ENCODE data around the gene C10orf90.

The C10orf90 gene

DNA sequence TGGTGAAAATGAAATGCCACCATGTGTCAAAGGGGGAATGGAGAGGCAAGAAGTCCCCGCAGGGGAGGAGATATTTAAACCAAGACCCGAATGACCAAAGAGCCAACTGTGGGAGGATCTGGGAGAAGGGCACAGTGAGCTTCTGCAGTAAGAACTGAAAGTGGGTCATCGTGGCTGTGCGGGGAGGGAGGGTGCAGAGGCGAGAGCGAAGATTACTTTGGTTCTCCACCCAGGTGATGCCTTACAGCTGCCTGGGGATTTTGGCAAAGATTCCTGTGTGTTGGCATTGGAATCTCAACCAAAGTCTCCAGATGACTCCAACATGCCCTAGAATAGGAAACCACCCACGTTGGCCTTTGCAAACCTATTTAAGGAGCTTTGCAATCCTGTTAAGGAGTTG, 238.0 kb downstream of the C10orf90 start:
- no peak overlapping the region for H3K27ac Mint-ChIP-seq
- H3K4me3 Mint-ChIP-seq, result no peak overlapping the region
- H3K27me3 Mint-ChIP-seq, result no peaks in the 10 kb centered on the region
- DNase-seq, result no peak
- H3K36me3 Mint-ChIP-seq, result no peaks in the 10 kb centered on the region
- peaks cover 2% of the 10 kb centered on the region for H3K9me3 Mint-ChIP-seq
- H3K4me1 Mint-ChIP-seq, result no peaks in the 10 kb centered on the region
- CTCF ChIA-PET, result no interaction called here

DNA sequence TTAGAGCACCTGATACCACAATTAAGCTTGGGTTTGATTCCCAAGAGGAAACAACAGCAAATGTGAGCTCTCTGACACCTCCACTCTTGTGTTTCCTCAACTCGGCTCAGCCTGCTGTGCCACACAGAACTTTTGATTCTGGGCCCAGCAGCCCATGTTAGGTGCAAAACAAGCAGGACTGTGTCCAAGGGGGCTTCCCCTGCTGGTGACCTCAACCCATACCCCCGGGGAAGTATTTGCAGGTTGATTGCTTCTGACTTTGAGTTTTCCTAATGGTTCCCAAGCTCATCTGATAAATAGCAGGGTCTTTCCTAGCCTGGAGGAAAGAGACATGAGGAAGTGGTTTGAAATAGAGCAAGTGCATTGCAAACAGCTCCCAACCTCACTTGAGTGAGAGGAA, 238.7 kb downstream of the C10orf90 start:
- CTCF ChIA-PET, result no interaction called here
- no peaks in the 10 kb centered on the region for H3K27me3 Mint-ChIP-seq
- no peak for DNase-seq
- no peaks in the 10 kb centered on the region for H3K4me1 Mint-ChIP-seq
- H3K27ac Mint-ChIP-seq, result no peak overlapping the region
- H3K4me3 Mint-ChIP-seq, result no peak overlapping the region
- peaks cover 2% of the 10 kb centered on the region for H3K9me3 Mint-ChIP-seq
- H3K36me3 Mint-ChIP-seq, result no peaks in the 10 kb centered on the region

DNA sequence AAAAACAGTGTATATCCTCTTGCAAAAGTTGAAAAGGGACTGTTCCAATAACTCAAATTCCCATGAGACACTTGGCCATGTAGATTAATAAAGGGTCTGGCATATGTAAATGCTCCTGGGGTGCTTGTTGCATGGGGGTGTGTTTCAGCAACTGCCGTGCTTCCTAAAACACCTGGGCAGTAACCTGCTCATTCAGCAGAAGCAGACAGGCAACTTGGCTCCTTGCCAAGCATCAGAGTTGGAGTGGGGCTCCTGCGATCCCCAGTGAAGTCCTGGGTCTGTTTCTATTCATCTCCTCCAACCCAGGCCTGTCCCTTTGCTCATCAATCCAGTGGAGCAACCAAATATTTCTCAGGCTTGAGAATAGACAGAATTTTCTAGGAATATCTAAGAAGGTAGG, 240.0 kb downstream of the C10orf90 start:
- DNase-seq, result no peak
- Mint-ChIP-seq H3K27ac (no peak overlapping the region), H3K4me3 (no peak overlapping the region), H3K27me3 (no peaks in the 10 kb centered on the region), H3K4me1 (no peaks in the 10 kb centered on the region), H3K36me3 (no peaks in the 10 kb centered on the region), H3K9me3 (peaks cover 3% of the 10 kb centered on the region)
- CTCF ChIA-PET, result no interaction called here

DNA sequence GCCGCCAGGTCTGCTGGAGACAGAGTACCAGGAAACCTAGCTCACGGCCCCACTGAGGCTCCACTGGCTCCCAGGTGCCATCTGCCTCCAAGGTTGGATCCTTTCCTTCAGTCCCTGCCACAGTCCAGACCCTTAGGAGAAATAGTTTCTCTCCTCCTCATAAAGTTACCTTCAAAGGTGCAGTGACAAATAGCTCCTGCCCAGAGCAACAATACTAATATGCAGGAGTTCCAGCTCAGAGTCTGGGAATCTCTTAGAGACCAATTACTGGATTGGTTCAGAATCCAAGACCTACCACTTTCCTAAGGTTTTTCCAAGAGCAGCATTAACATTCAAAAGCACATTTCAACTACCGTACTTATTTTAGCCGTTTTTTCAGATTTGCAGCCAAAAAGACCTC, 241.2 kb downstream of the C10orf90 start:
- CTCF ChIA-PET, result no interaction called here
- Mint-ChIP-seq H3K4me3 (no peak overlapping the region), H3K4me1 (no peaks in the 10 kb centered on the region), H3K27me3 (no peaks in the 10 kb centered on the region), H3K36me3 (no peaks in the 10 kb centered on the region), H3K9me3 (peaks cover 8% of the 10 kb centered on the region), H3K27ac (no peak overlapping the region)
- DNase-seq, result no peak

DNA sequence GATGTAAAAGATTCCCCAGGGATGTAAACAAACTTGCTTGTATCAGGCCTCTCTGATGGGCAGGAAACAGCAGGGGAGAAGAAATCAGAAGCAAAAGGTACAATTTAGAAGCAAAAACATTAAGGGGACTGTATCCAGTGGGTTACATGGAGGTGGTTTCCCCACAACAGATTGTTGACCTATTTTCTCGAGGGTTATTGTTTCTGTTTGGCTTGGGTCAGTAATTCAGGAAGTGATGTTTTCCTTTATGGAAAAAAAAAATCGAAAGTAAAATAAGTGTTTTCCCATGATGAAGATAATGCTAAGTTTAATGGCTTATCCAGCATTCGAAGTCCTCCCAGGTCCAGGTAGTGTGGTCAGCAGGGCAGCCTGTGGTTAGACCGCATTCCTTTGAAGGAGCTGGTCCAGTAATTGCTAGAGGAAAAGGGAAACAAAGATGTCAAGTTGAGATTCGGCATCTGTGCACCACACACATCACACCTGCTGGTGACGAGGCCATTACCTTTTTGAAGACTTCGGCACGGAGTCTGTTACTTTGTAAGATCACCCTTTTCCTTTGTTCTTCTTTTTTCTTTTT, 244.9 kb downstream of the C10orf90 start:
- no peak for DNase-seq
- Mint-ChIP-seq H3K4me1 (no peaks in the 10 kb centered on the region), H3K27me3 (no peaks in the 10 kb centered on the region), H3K36me3 (no peaks in the 10 kb centered on the region), H3K27ac (no peak overlapping the region), H3K9me3 (peaks cover 14% of the 10 kb centered on the region), H3K4me3 (no peak overlapping the region)
- CTCF ChIA-PET, result no interaction called here

DNA sequence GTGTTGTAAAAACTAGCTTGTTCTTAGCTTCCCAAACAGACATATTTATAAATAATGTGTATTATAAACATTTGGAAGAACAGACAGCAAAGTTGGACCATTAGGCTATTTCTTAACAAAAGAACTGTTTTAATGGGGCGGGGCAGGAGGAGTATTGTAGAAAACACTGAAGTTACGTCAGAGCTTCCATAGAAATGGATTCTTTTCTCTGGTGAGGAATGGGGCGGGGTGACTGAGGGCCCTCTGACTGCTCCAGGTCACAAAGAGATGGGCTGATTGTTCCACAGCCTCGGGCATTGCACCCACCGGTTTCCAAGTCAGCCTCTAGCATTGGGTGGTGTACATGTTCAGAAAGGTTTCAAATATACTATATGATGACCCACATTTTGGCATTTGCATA, 245.5 kb downstream of the C10orf90 start:
- H3K36me3 Mint-ChIP-seq, result no peaks in the 10 kb centered on the region
- no peaks in the 10 kb centered on the region for H3K4me1 Mint-ChIP-seq
- no peak overlapping the region for H3K27ac Mint-ChIP-seq
- no peaks in the 10 kb centered on the region for H3K27me3 Mint-ChIP-seq
- no peak overlapping the region for H3K4me3 Mint-ChIP-seq
- H3K9me3 Mint-ChIP-seq, result peaks cover 14% of the 10 kb centered on the region
- DNase-seq, result no peak
- CTCF ChIA-PET, result no interaction called here

DNA sequence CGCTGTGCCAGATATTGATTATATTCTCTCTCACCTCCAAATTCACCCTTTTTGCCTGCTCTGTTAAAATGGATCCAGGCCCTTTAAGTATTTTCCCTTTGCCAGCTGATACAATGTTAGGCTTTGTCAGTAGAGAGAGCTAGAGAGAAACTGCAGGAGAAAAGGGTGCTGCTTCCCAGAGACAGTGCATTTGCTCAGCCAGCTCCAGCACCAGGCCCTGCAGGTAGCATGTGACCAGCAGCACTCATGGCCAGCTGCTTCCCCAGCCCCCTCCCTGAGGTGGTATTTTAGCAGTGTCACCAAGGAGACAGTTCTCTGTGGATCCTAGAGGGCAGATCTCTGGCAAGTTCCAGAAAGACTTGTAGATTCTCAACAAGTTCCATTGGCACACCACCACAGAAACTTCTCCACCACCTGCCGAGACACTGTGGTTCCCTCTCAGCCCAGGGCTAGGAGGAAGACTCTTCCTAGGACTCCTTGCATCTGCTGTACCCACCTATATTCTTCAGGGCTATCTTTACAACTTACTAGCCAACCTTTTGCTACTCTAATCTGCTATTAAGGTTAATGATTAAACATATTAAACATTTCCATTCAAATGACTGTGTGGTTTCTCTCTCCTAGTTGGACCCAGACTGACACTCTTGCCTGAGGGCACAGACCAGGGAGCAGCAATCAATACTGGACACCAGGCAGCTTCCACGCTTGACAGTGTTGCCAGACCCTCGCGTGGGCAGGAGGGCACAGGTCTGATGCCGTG, 246.6 kb downstream of the C10orf90 start:
- CTCF ChIA-PET, result no interaction called here
- Mint-ChIP-seq H3K4me1 (no peaks in the 10 kb centered on the region), H3K27ac (no peak overlapping the region), H3K9me3 (peaks cover 16% of the 10 kb centered on the region), H3K4me3 (no peak overlapping the region), H3K36me3 (no peaks in the 10 kb centered on the region), H3K27me3 (no peaks in the 10 kb centered on the region)
- DNase-seq, result no peak

DNA sequence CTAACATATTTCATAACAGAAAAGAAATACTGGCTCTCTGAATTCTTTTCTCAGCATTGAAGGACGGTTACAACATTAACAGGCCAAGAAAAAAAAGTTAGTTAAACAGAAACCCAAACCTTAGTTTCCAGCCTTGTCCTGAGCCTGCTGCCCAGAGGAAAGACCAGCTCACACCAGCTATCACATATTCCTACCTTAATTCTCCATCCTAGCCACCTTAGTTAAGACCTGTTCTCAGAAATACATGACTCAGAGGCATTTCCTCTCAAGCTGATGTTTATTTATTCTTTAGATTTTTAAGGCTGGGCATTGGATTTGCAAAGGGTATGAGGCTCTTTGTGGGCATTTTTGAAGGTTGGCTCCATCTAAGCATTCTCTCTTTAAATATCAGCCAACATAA, 247.9 kb downstream of the C10orf90 start:
- H3K36me3 Mint-ChIP-seq, result no peaks in the 10 kb centered on the region

DNA sequence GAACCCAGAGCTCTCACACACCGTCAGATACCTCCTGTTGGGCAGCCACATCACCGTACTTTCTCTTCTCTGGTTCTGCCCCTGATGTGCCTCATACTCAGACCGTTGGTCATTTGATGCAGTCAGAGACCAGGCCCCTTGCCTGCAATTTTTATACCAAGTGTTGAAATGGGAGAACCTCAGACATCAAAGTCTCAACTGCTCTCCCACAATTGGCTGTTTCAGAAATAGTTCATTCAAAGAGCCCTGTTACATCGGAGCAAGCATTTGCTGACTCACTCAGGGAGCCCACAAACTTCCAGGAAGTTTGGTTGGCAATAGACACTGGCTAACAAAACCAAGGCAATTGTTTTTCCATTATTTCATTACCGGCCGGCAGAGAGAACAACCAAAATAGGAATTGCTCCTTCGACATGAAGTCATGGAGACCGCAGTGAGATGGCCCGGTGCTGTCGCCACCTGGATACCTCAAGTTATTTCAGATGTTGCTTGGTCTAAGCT, 248.7 kb downstream of the C10orf90 start:
- H3K27ac Mint-ChIP-seq, result no peak overlapping the region
- no peak for DNase-seq
- CTCF ChIA-PET, result no interaction called here
- H3K9me3 Mint-ChIP-seq, result peaks cover 16% of the 10 kb centered on the region
- no peak overlapping the region for H3K4me3 Mint-ChIP-seq
- H3K36me3 Mint-ChIP-seq, result no peaks in the 10 kb centered on the region
- no peaks in the 10 kb centered on the region for H3K4me1 Mint-ChIP-seq
- no peaks in the 10 kb centered on the region for H3K27me3 Mint-ChIP-seq

More for the DNA sequence above, 247.9 kb downstream of the C10orf90 start:
- DNase-seq, result no peak
- CTCF ChIA-PET, result no interaction called here
- Mint-ChIP-seq H3K4me1 (no peaks in the 10 kb centered on the region), H3K9me3 (peaks cover 16% of the 10 kb centered on the region), H3K27ac (no peak overlapping the region), H3K27me3 (no peaks in the 10 kb centered on the region), H3K4me3 (no peak overlapping the region)

DNA sequence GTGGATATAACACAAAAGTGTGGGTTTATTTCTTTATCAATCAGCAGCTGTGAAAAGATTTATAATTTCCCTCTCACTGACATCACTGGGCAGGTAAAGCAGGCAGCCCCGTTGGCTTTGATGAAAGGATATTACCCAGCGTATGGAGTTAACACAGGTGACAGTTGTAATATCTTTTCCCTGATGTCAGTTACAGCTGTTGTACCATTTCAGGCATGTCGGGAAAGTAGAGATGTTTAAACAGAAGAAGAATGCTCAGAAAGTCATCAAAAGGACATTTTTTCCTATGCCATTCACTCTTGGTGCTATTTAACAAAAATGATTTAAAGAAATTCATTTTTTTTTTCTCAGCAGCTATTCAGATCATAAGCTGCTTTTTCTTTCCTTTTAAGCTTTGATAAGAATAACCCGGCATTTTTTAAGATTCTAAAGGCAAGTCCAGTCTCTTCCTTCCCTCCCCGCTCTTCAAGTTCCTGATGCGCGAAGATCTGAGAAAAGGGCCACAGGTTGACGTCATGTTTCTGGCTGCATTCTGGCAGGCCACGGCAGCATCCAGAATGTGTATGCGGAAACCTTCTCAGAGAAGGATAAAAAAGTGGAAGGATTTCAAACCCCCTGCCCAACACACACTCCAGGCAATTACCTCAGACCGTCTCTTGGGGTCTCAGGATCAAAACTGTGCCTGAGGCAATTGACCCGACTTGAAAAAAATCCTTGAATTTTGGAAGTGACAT, 249.8 kb downstream of the C10orf90 start:
- no peaks in the 10 kb centered on the region for H3K36me3 Mint-ChIP-seq
- peaks cover 20% of the 10 kb centered on the region for H3K9me3 Mint-ChIP-seq
- CTCF ChIA-PET, result no interaction called here
- no peak for DNase-seq
- no peaks in the 10 kb centered on the region for H3K4me1 Mint-ChIP-seq
- no peak overlapping the region for H3K27ac Mint-ChIP-seq
- H3K4me3 Mint-ChIP-seq, result no peak overlapping the region
- H3K27me3 Mint-ChIP-seq, result no peaks in the 10 kb centered on the region

DNA sequence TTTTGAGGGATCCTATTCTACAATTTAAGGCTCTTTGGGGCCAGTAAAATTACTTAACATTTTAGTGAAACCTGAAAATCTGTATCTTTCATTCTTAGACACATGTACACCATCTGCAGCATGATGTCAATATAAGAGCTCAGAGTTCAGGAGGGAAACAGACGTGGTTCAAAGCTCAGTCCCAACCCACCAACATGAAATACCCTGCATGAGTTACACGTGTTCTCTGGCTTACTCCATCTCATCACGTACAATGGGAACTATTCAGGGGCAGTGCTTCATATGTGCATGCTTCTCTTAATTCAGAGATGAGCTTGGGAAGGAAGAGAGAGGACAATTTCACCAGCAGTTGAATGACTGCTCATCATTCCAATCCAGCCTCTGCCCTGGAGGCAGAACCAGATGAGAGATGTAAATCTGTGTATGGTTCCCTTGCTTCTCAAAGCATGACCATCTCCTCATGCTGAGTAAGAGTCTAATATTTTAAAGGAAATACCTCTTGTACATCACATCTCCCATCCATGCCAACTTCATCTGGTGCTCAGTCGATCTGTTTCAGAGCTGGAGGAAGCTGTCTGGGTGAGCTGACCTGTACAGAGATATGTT, 253.2 kb downstream of the C10orf90 start:
- Mint-ChIP-seq H3K4me1 (no peaks in the 10 kb centered on the region), H3K36me3 (no peaks in the 10 kb centered on the region)

DNA sequence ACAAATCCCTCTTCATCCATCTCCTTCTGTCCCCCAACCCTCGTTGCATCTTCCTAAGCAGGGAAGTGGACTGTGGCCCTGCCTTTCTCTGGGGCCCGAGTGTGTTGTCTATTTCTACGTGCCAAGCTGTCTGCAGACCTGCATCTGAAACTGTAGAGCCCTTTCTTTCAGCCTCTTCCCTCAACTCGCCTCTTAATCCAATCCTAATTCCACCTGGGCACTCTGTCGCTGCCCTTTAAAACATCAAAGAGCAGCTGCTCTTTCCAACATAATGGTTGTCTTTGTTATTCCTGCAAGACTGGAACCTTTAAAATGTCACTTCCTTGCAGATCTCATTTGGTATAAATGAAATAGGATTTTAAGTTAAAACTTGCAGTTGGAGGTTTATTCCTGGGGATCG, 260.7 kb downstream of the C10orf90 start:
- Mint-ChIP-seq H3K9me3 (peaks cover 3% of the 10 kb centered on the region), H3K36me3 (no peaks in the 10 kb centered on the region), H3K27me3 (peaks cover 4% of the 10 kb centered on the region), H3K4me3 (no peak overlapping the region), H3K4me1 (no peaks in the 10 kb centered on the region), H3K27ac (no peak overlapping the region)
- no peak for DNase-seq
- CTCF ChIA-PET, result no interaction called here

More for the DNA sequence above, 253.2 kb downstream of the C10orf90 start:
- CTCF ChIA-PET, result no interaction called here
- DNase-seq, result no peak
- H3K4me3 Mint-ChIP-seq, result no peak overlapping the region
- no peak overlapping the region for H3K27ac Mint-ChIP-seq
- H3K9me3 Mint-ChIP-seq, result peaks cover 8% of the 10 kb centered on the region
- no peaks in the 10 kb centered on the region for H3K27me3 Mint-ChIP-seq

DNA sequence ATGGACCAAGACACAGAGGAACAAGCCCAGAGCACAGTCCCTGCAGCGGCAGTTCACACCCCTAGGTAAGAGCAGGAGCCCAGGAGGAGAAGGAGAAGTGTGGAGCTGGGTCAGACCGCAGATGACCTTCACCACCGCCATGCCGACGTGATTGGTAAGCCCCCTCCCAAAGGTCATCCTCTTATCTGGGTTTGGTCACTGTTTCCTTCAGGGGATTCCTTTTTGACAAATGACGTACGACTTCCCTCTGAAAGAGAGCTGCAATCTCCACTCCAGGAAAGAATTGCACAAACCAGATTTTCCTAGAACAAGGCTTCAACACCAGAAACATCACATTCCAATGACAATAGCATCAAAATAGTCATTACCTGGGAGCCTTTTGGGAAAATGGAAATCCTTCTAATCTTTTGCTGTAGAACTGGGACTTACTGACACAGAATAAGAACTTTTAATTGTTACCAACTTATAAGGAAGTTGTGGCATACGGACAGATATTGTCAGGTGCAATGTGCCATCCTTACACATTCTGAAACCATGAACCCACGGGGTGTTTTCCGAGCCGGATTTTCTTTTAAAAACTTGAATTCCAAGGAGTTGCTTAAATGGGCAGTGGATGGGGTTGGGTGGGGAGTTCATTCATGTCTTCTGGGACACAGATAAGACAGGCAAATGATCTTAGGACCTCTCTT, 261.4 kb downstream of the C10orf90 start:
- Mint-ChIP-seq H3K9me3 (peaks cover 3% of the 10 kb centered on the region), H3K4me1 (no peaks in the 10 kb centered on the region), H3K27ac (no peak overlapping the region), H3K4me3 (no peak overlapping the region), H3K36me3 (no peaks in the 10 kb centered on the region), H3K27me3 (peaks cover 4% of the 10 kb centered on the region)
- no peak for DNase-seq
- CTCF ChIA-PET, result interaction anchor here (1.2 kb wide), 1 partner anchor 15 kb away, joined by 3 read pairs; no protein-coding TSS in a partner anchor

DNA sequence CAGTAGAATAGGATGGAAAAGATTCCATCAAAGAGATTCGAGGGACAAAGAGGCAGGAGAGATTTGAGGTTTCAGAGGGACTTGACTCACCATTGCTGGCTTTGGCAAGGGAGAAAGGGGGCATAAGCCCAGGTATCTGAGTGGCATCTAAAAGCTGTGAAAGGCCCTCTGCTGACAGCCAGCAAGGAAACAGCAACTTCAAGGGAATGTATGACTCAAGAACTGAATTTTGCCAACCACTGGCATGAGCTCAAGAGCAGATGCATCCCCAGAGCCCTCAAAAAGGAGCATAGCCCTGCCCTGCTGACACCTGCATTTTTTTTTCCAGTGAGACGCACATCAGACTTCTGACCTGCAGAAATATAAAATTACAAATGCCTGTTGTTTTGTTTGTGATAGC, 262.7 kb downstream of the C10orf90 start:
- Mint-ChIP-seq H3K4me1 (no peaks in the 10 kb centered on the region), H3K27me3 (peaks cover 4% of the 10 kb centered on the region), H3K36me3 (no peaks in the 10 kb centered on the region), H3K9me3 (peaks cover 3% of the 10 kb centered on the region), H3K4me3 (no peak overlapping the region), H3K27ac (no peak overlapping the region)
- DNase-seq, result no peak
- CTCF ChIA-PET, result no interaction called here

Measured in activated naive CD4-positive, alpha-beta T cell treated with anti-CD3 and anti-CD28 coated beads, Interleukin-2, amount 10 ng/mL, durations not matched to agents 7 days and 5 days (primary cell).